Central memory CD8-positive, alpha-beta T cell (primary cell): ENCODE results near the gene KIR2DL4.
"Not testable (repeated sequence)": the region's sequence is repeated elsewhere in the genome, so short reads cannot be mapped to it uniquely, and the experiment has no call there.

ENCODE experiments used
- ATAC-seq: fragments of 150-1000 bp; cut with Tn5 transposase; replicated peaks from 2 replicates; pipeline ENCODE4 v1.10.0; 2022; ENCODE audit warnings: mild to moderate bottlenecking, moderate FRiP score, moderate number of reproducible peaks; ENCODE audit not compliant: poor library complexity, severe bottlenecking; ENCODE audit errors: extremely low read depth
- DNase-seq, 2 donors: peaks; one replicate each; pipeline ENCODE4 v3.0.0; 2021; ENCODE audit warnings: low spot score in 2 of 2
- H3K27ac Mint-ChIP-seq: one replicate; pipeline ENCODE4 v1.8.0; 2022; ENCODE audit warnings: low read depth, mild to moderate bottlenecking, moderate library complexity, mixed read lengths
- H3K27me3 Mint-ChIP-seq: one replicate; pipeline ENCODE4 v1.8.0; 2022; ENCODE audit warnings: mixed read lengths
- H3K36me3 Mint-ChIP-seq: one replicate; pipeline ENCODE4 v1.8.0; 2022; ENCODE audit warnings: mild to moderate bottlenecking, moderate library complexity, mixed read lengths; ENCODE audit not compliant: insufficient read depth
- H3K4me1 Mint-ChIP-seq: one replicate; pipeline ENCODE4 v1.8.0; 2022; ENCODE audit warnings: mixed read lengths
- H3K4me3 Mint-ChIP-seq: one replicate; pipeline ENCODE4 v1.8.0; 2022; ENCODE audit warnings: mild to moderate bottlenecking, moderate library complexity, mixed read lengths
- H3K9me3 Mint-ChIP-seq: one replicate; pipeline ENCODE4 v1.8.0; 2022; ENCODE audit warnings: mixed read lengths

KIR2DL4 gene

GRCh38 chr19:54816251-54816650 is 12.8 kb downstream of the KIR2DL4 start, which contains the start of gene KIR3DL1:
KIR3DL1 (plus strand) TSS chr19:54816468.
- peaks cover 52% of the 10 kb centered on the region for H3K27me3 Mint-ChIP-seq
- not testable (repeated sequence) for H3K4me3 Mint-ChIP-seq, ATAC-seq

GRCh38 chr19:54817670-54818536 is 14.5 kb downstream of the KIR2DL4 start:
- Mint-ChIP-seq H3K27ac (no peak overlapping the region), H3K4me3 (no peak overlapping the region), H3K27me3 (peaks cover 39% of the 10 kb centered on the region), H3K9me3 (no peaks in the 10 kb centered on the region), H3K36me3 (peaks cover 2% of the 10 kb centered on the region), H3K4me1 (peaks cover 4% of the 10 kb centered on the region)
- no peak for DNase-seq
- no peak for ATAC-seq

More at GRCh38 chr19:54816251-54816650, 12.8 kb downstream of the KIR2DL4 start, which contains the start of gene KIR3DL1:
- not testable (repeated sequence) for DNase-seq, H3K9me3 Mint-ChIP-seq, H3K36me3 Mint-ChIP-seq, H3K4me1 Mint-ChIP-seq, H3K27ac Mint-ChIP-seq

GRCh38 chr19:54824416-54824815 is 21.0 kb downstream of the KIR2DL4 start:
- not testable (repeated sequence) for H3K4me1 Mint-ChIP-seq, H3K27ac Mint-ChIP-seq, H3K4me3 Mint-ChIP-seq, DNase-seq, H3K9me3 Mint-ChIP-seq, ATAC-seq, H3K36me3 Mint-ChIP-seq
- peaks cover 56% of the 10 kb centered on the region for H3K27me3 Mint-ChIP-seq

GRCh38 chr19:54825326-54825725 is 21.9 kb downstream of the KIR2DL4 start:
- H3K27ac Mint-ChIP-seq, H3K36me3 Mint-ChIP-seq, H3K4me3 Mint-ChIP-seq, DNase-seq, H3K9me3 Mint-ChIP-seq, H3K4me1 Mint-ChIP-seq, ATAC-seq: not testable (repeated sequence)
- peaks cover 56% of the 10 kb centered on the region for H3K27me3 Mint-ChIP-seq

- ATAC-seq, H3K4me3 Mint-ChIP-seq, H3K27ac Mint-ChIP-seq, H3K9me3 Mint-ChIP-seq, DNase-seq, H3K4me1 Mint-ChIP-seq, H3K36me3 Mint-ChIP-seq: not testable (repeated sequence)
- H3K27me3 Mint-ChIP-seq = peaks cover 51% of the 10 kb centered on the region
Measured at GRCh38 chr19:54828064-54828463, 24.7 kb downstream of the KIR2DL4 start.

- not testable (repeated sequence) for ATAC-seq, H3K4me1 Mint-ChIP-seq, H3K9me3 Mint-ChIP-seq, DNase-seq, H3K36me3 Mint-ChIP-seq
- Mint-ChIP-seq H3K4me3 (peak within 1 kb of the TSS; percentile 40), H3K27ac (peak within 1 kb of the TSS; percentile 53), H3K27me3 (peaks cover 31% of the 10 kb centered on the region)
Measured at GRCh38 chr19:54832496-54832895, 29.1 kb downstream of the KIR2DL4 start, which contains the start of gene KIR2DS4. KIR2DS4 (plus strand) TSS chr19:54832676.

GRCh38 chr19:54835126-54835525 is 31.7 kb downstream of the KIR2DL4 start:
- H3K36me3 Mint-ChIP-seq, H3K9me3 Mint-ChIP-seq, H3K4me3 Mint-ChIP-seq, H3K4me1 Mint-ChIP-seq, DNase-seq, H3K27me3 Mint-ChIP-seq, H3K27ac Mint-ChIP-seq: not testable (repeated sequence)
- peak; percentile 19 for ATAC-seq

GRCh38 chr19:54837522-54837921 is 34.1 kb downstream of the KIR2DL4 start:
- H3K27ac Mint-ChIP-seq, H3K4me1 Mint-ChIP-seq, H3K27me3 Mint-ChIP-seq, H3K9me3 Mint-ChIP-seq, DNase-seq, H3K4me3 Mint-ChIP-seq, ATAC-seq, H3K36me3 Mint-ChIP-seq: not testable (repeated sequence)

- peaks cover 27% of the 10 kb centered on the region for H3K27me3 Mint-ChIP-seq
- not testable (repeated sequence) for DNase-seq, H3K36me3 Mint-ChIP-seq, H3K4me1 Mint-ChIP-seq, H3K4me3 Mint-ChIP-seq, H3K9me3 Mint-ChIP-seq, ATAC-seq, H3K27ac Mint-ChIP-seq
Measured at GRCh38 chr19:54843171-54843570, 39.8 kb downstream of the KIR2DL4 start.

GRCh38 chr19:54850061-54850640 is 46.7 kb downstream of the KIR2DL4 start, which contains the start of gene KIR3DL2:
KIR3DL2 (plus strand) TSS chr19:54850443; CDS start chr19:54850476, 33 bp downstream.
- H3K4me3 Mint-ChIP-seq = peak within 1 kb of the TSS; percentile 67
- peak within 1 kb of the TSS; percentile 81 for H3K27ac Mint-ChIP-seq
- peak in 1 of 2 donors; percentile 16 for DNase-seq
- ATAC-seq = peak; percentile 32
- H3K27me3 Mint-ChIP-seq = peaks cover 30% of the 10 kb centered on the region
- not testable (repeated sequence) for H3K9me3 Mint-ChIP-seq, H3K4me1 Mint-ChIP-seq, H3K36me3 Mint-ChIP-seq

- ATAC-seq = no peak
- H3K4me3 Mint-ChIP-seq = peak overlapping the region; percentile 67
- no peaks in the 10 kb centered on the region for H3K4me1 Mint-ChIP-seq
- peaks cover 30% of the 10 kb centered on the region for H3K27me3 Mint-ChIP-seq
- H3K36me3 Mint-ChIP-seq = no peaks in the 10 kb centered on the region
- peak overlapping the region; percentile 81 for H3K27ac Mint-ChIP-seq
- H3K9me3 Mint-ChIP-seq = no peaks in the 10 kb centered on the region
- DNase-seq = no peak
Measured at GRCh38 chr19:54850930-54851329, 47.5 kb downstream of the KIR2DL4 start.

- H3K27ac Mint-ChIP-seq = no peak overlapping the region
Measured at GRCh38 chr19:54851353-54851752, 47.9 kb downstream of the KIR2DL4 start.

GRCh38 chr19:54855241-54855640 is 51.8 kb downstream of the KIR2DL4 start:
- H3K27ac Mint-ChIP-seq, H3K36me3 Mint-ChIP-seq, H3K4me3 Mint-ChIP-seq, ATAC-seq, DNase-seq, H3K4me1 Mint-ChIP-seq, H3K9me3 Mint-ChIP-seq: not testable (repeated sequence)
- peaks cover 38% of the 10 kb centered on the region for H3K27me3 Mint-ChIP-seq

More at GRCh38 chr19:54851353-54851752, 47.9 kb downstream of the KIR2DL4 start:
- ATAC-seq (no peak), DNase-seq (no peak)
- Mint-ChIP-seq H3K36me3 (no peaks in the 10 kb centered on the region), H3K4me1 (no peaks in the 10 kb centered on the region), H3K27me3 (peaks cover 29% of the 10 kb centered on the region), H3K9me3 (no peaks in the 10 kb centered on the region), H3K4me3 (no peak overlapping the region)
